Activated CD4-positive, alpha-beta T cell treated with anti-CD3 and anti-CD28 coated beads for 36 hours (primary cell): ENCODE data around the gene POMT1. TPM values are rescaled to one million over a fixed set of nuclear protein-coding genes. Genes with fewer than 3 reads are reported as not detected.

ENCODE experiments used
- ATAC-seq: fragments of 200-7000 bp; cut with Tn5 transposase; one replicate; pipeline ENCODE4 v1.10.0; 2021; ENCODE audit warnings: mild to moderate bottlenecking, moderate library complexity
- CTCF ChIA-PET: fragments of 350-600 bp; sonication (Branson Sonifier 250); formaldehyde crosslinking; loops from one replicate; lab custom pipeline; 2021; ENCODE audit warnings: antibody characterized with exemption; lab: Charles Lee
- POLR2A ChIA-PET: fragments of 350-600 bp; sonication (Branson Sonifier 250); formaldehyde crosslinking; loops from one replicate; lab custom pipeline; 2021; ENCODE audit warnings: antibody characterized with exemption, inconsistent platforms; lab: Charles Lee
- DNase-seq: peaks from one replicate; pipeline ENCODE4 v3.0.0-alpha.2; 2020
- H3K27ac Mint-ChIP-seq: one replicate; pipeline ENCODE4 v1.8.0; 2021; ENCODE audit warnings: mixed read lengths
- H3K27me3 Mint-ChIP-seq: one replicate; pipeline ENCODE4 v1.8.0; 2021; ENCODE audit warnings: mixed read lengths
- H3K36me3 Mint-ChIP-seq: one replicate; pipeline ENCODE4 v1.8.0; 2021; ENCODE audit warnings: low read depth, mixed read lengths
- H3K4me1 Mint-ChIP-seq: one replicate; pipeline ENCODE4 v1.8.0; 2021; ENCODE audit warnings: mixed read lengths
- H3K4me3 Mint-ChIP-seq: one replicate; pipeline ENCODE4 v1.8.0; 2021; ENCODE audit warnings: mild to moderate bottlenecking, moderate library complexity, mixed read lengths
- H3K9me3 Mint-ChIP-seq: one replicate; pipeline ENCODE4 v1.8.0; 2021; ENCODE audit warnings: low read depth, mixed read lengths
- intact Hi-C, 2 experiments: fragments of 100-400 bp; cut with DNase I in 1 of 2; cut with micrococcal nuclease in 1 of 2; formaldehyde crosslinking; loops; one replicate each; pipeline versions ENCODE4 v1.14.2 to v1.15.1; 2022 to 2024; cut with DNase I, micrococcal nuclease
- total RNA-seq, 2 experiments: library from RNA; stranded (reverse); gene quantifications; one replicate each; pipeline ENCODE4 v1.2.3, GENCODE V29; 2021

The POMT1 gene
- total RNA-seq, 2 experiments from 2014 or later: 28.2 to 30.7 TPM

DNA sequence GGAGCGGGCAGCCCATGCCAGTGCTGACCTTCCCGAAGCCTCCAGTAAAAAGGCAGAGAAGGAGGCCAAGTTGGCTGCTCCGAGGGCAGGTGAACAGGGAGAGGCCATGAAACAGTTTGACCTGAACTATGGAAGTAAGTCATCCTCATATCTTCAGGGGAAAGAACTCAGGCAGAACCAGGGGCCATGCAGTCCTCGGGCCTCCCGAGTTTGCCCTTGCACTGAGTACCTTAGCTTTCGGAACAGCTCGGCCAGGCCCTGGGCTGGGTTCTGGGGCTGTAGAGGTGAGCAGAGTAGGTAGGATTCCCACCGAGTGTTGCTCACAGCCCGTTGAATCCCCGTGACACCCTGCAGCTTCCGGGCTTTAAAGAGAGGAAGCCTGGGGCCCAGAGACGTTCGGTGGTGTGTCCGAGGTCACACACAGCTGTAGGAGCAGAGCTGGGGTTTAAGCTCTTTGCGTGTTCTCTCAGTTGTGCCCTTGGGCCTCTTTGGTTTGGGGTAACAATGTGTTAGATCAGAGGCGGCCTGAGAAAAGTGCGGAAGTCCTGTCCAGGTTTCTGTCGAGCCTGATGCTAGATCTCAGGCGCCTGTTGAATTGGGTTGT, 24.8 kb upstream of the POMT1 start:
- Mint-ChIP-seq H3K36me3 (peaks cover 58% of the 10 kb centered on the region), H3K4me3 (no peak overlapping the region), H3K9me3 (no peaks in the 10 kb centered on the region), H3K27ac (no peak overlapping the region), H3K4me1 (peaks cover 5% of the 10 kb centered on the region), H3K27me3 (no peaks in the 10 kb centered on the region)
- CTCF ChIA-PET: interaction anchor here (0.7 to 1.4 kb wide), 10 partner anchors 10 to 300 kb away, joined by 3 to 6 read pairs (median 4); no protein-coding TSS in a partner anchor
- no peak for ATAC-seq
- no peak for DNase-seq
- POLR2A ChIA-PET: no interaction called here
- intact Hi-C loops: loop anchor here in 1 of 2 experiments (1.0 to 5.0 kb wide), 3 partner anchors 83 to 128 kb away; partner anchors contain the start of gene PRRC2B

DNA sequence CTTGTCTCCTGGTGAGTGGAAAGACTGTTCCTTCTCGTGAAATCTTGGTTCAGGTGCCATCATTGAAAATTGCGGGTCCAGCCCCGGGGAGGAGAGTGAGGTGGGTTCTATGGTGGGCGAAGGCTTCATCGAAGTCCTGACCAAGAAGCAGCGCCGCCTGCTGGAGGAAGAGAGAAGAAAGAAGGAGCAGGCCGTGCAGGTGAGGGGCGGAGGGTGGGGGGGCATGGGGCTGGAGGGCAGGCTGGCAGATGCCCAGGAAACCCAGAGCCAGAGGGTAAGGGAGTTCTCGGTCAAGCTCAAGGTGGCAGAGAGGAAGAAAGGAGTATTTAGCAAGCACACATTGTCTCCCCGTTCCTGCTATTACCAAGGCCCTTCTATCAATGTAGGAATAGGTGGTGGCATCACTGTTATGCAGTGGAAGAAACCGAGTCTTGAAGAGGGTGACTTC, 24.3 kb upstream of the POMT1 start:
- H3K4me3 Mint-ChIP-seq: no peak overlapping the region
- no peaks in the 10 kb centered on the region for H3K27me3 Mint-ChIP-seq
- H3K4me1 Mint-ChIP-seq: peaks cover 5% of the 10 kb centered on the region
- intact Hi-C loops: loop anchor here in 1 of 2 experiments (1.0 to 5.0 kb wide), 3 partner anchors 84 to 128 kb away; partner anchors contain the start of gene PRRC2B
- ChIA-PET CTCF (interaction anchor here (0.7 to 1.4 kb wide), 7 partner anchors 11 to 301 kb away, joined by 3 to 6 read pairs (median 4); no protein-coding TSS in a partner anchor), POLR2A (no interaction called here)
- peaks cover 56% of the 10 kb centered on the region for H3K36me3 Mint-ChIP-seq
- H3K27ac Mint-ChIP-seq: no peak overlapping the region
- H3K9me3 Mint-ChIP-seq: no peaks in the 10 kb centered on the region
- ATAC-seq (peak; percentile 64), DNase-seq (peak; percentile 78)

DNA sequence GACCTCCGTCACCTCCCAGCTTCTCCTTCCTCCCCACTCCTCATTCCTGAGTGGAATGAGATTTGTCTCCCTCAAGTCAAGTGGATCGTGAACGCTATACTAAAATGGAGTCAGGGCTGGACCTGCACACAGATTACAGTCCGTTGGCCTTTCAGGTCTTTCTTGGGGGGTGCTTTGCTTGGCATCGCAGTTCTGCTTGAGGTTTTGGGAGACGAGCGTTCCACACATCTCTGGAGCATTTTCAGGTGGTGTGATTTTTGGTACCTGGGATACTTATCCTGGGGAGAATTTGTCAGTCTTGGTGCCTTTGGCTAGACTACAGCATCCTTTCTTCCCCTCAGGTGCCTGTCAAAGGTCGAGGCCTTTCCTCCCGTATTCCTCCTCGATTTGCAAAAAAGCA, 23.8 kb upstream of the POMT1 start:
- no peak for ATAC-seq

DNA sequence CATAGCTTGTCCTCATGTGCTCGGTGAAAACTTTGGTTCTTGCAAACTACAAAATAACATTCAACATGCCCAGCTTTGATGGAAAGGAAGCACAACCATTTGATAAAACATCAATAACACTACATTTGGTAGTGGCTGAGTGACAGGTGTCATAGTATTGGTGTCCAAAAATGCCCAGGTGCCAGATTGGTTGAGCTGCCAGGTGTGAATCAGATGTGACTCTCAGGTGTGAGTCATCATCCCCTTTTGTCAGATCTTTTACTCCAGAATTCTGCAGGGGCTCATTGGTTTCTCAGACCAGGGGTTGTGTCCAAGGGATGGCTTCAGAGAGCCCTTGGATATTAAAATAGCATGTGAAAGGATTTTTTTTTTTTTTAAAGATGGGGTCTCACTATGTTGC, 22.5 kb upstream of the POMT1 start:
- peaks cover 56% of the 10 kb centered on the region for H3K36me3 Mint-ChIP-seq

More for the DNA sequence above, 23.8 kb upstream of the POMT1 start:
- intact Hi-C loops: loop anchor here in 1 of 2 experiments (1.0 to 5.0 kb wide), 3 partner anchors 84 to 129 kb away; partner anchors contain the start of gene PRRC2B
- Mint-ChIP-seq H3K36me3 (peaks cover 52% of the 10 kb centered on the region), H3K27ac (no peak overlapping the region), H3K27me3 (no peaks in the 10 kb centered on the region), H3K4me1 (peaks cover 5% of the 10 kb centered on the region), H3K4me3 (no peak overlapping the region), H3K9me3 (no peaks in the 10 kb centered on the region)
- ChIA-PET POLR2A (no interaction called here), CTCF (interaction anchor here (0.7 to 1.4 kb wide), 5 partner anchors 13 to 129 kb away, joined by 3 to 4 read pairs (median 3); no protein-coding TSS in a partner anchor)
- no peak for DNase-seq

DNA sequence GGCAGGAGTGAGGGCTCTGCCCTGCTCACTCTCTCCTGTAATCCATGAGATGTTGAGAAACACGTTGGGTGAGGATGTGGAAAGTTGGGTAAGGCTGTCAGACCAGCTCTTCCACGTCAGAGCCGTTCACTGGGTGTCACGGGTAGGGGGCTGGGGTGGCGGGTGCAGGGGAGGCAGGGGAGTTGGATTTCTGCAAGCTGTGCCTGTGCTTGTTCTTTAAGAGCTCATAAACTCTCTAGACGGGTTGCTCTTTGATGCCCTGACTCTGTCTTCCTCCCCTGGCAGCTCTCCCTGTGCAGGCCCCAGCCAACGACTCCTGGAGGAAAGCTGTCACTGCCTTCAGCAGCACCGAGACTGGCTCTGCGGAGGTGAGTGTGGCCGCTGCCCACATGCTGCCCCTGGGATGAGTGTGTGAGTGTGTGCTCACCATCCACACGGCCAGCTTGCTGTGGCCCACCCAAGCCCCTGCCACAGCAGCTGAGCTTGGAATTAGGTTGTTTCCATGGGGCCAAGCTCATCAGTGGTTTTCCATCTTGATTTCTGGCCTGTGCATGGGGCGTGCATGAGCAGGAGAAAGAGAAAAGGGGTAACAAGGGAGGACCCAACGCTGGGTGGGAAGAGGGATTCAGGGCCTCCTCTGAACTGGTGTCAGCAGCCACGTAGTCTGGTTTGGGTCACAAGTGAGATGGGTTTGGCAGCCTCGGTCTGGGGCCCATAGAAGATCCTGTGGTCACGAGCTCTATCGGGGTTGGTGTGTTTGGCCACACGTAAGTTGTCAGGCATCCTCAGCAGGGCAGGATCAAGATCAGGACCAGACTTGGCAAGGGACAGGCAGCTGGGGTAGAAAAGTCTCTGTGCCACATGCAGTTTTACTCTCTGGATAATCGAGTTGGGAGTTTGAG, 21.0 kb upstream of the POMT1 start:
- H3K27ac Mint-ChIP-seq: peak overlapping the region; percentile 31
- CTCF ChIA-PET: interaction anchor here (0.6 to 0.9 kb wide), 2 partner anchors 130 to 369 kb away, joined by 3 to 4 read pairs; no protein-coding TSS in a partner anchor
- H3K36me3 Mint-ChIP-seq: peaks cover 62% of the 10 kb centered on the region
- H3K4me3 Mint-ChIP-seq: no peak overlapping the region
- POLR2A ChIA-PET: interaction anchor here (0.6 kb wide), 1 partner anchor 90 kb away, joined by 3 read pairs; no protein-coding TSS in a partner anchor
- intact Hi-C loops: loop anchor here in 1 of 2 experiments (5.0 kb wide), 1 partner anchor 129 kb away; no protein-coding TSS in a partner anchor
- ATAC-seq (no peak), DNase-seq (no peak)
- H3K27me3 Mint-ChIP-seq: no peaks in the 10 kb centered on the region
- H3K9me3 Mint-ChIP-seq: no peaks in the 10 kb centered on the region
- peaks cover 5% of the 10 kb centered on the region for H3K4me1 Mint-ChIP-seq

More for the DNA sequence above, 22.5 kb upstream of the POMT1 start:
- peak; percentile 67 for ATAC-seq
- CTCF ChIA-PET: interaction anchor here (0.6 to 1.8 kb wide), 8 partner anchors 16 to 301 kb away, joined by 3 to 5 read pairs (median 4); no protein-coding TSS in a partner anchor
- DNase-seq: peak; percentile 32
- H3K4me3 Mint-ChIP-seq: no peak overlapping the region
- peaks cover 5% of the 10 kb centered on the region for H3K4me1 Mint-ChIP-seq
- no peaks in the 10 kb centered on the region for H3K27me3 Mint-ChIP-seq
- peak overlapping the region; percentile 42 for H3K27ac Mint-ChIP-seq
- POLR2A ChIA-PET: no interaction called here
- no peaks in the 10 kb centered on the region for H3K9me3 Mint-ChIP-seq
- intact Hi-C loops: loop anchor here in 1 of 2 experiments (5.0 kb wide), 1 partner anchor 128 kb away; no protein-coding TSS in a partner anchor

DNA sequence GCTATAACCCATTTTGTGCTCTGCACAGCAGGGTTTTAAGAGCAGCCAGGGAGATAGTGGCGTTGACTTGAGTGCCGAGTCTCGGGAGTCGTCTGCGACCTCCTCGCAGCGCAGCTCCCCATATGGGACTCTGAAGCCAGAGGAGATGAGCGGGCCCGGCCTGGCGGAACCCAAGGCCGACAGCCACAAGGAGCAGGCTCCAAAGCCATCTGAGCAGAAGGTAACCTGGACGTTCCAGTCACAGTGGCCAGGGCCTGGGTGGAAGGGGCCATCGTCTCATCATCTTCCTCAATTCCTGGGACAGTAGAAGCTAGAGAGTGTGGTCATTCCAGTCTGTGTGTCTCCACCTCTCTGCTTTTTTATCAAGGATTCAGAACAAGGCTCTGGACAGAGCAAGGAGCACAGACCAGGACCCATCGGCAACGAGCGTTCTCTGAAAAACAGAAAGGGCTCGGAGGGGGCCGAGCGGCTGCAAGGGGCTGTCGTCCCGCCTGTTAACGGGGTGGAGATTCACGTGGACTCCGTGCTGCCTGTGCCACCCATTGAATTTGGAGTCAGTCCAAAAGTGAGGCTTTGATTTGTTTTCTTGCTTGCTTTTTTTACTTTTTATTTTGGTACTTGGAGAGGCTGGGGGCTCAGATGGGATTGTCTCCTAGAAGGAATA, 20.2 kb upstream of the POMT1 start:
- no peaks in the 10 kb centered on the region for H3K27me3 Mint-ChIP-seq
- peaks cover 66% of the 10 kb centered on the region for H3K36me3 Mint-ChIP-seq
- no peak for ATAC-seq
- peaks cover 5% of the 10 kb centered on the region for H3K4me1 Mint-ChIP-seq
- DNase-seq: no peak
- ChIA-PET CTCF (interaction anchor here (0.5 kb wide), 1 partner anchor 133 kb away, joined by 3 read pairs; no protein-coding TSS in a partner anchor), POLR2A (no interaction called here)
- H3K4me3 Mint-ChIP-seq: no peak overlapping the region
- no peak overlapping the region for H3K27ac Mint-ChIP-seq
- H3K9me3 Mint-ChIP-seq: no peaks in the 10 kb centered on the region
- intact Hi-C loops: loop anchor here in 1 of 2 experiments (5.0 kb wide), 1 partner anchor 130 kb away; no protein-coding TSS in a partner anchor

DNA sequence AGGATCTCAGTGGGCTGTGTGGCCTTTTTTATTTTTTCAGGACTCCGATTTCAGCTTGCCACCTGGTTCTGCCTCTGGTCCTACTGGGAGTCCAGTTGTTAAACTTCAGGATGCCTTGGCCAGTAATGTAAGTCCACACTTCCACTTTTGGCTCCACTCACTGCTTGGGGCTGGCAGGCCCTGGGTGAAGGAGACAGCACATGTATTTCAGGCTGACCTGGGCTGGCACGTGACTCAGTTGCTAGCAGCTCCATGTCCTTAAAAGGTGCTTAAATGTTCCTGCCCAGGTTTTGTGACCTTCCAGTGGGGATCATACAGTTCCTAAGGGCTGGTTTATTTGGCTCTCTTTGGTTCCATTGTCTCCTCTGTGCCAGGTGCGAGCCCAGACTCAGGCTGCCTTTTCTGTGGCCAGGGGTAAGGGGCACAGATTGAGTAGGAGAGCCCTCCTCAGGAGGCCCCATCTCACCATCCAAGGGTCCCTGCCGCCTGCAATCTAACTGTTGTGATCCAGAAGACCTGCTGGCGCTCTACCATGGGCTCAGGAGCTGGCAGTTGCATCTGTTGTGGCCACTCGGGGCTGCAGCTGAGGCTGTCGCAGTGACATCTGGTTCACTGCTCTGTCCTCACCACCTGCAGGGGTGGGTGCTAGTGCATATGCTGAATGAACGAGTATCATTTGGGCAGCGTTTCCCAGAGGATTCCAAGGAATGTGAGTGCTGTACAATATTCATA, 19.2 kb upstream of the POMT1 start:
- Mint-ChIP-seq H3K27me3 (no peaks in the 10 kb centered on the region), H3K4me3 (no peak overlapping the region), H3K27ac (no peak overlapping the region), H3K36me3 (peaks cover 64% of the 10 kb centered on the region), H3K9me3 (no peaks in the 10 kb centered on the region), H3K4me1 (peaks cover 5% of the 10 kb centered on the region)
- intact Hi-C loops: loop anchor here in 1 of 2 experiments (5.0 kb wide), 1 partner anchor 131 kb away; no protein-coding TSS in a partner anchor
- CTCF ChIA-PET: no interaction called here
- no peak for ATAC-seq
- no peak for DNase-seq
- POLR2A ChIA-PET: no interaction called here

DNA sequence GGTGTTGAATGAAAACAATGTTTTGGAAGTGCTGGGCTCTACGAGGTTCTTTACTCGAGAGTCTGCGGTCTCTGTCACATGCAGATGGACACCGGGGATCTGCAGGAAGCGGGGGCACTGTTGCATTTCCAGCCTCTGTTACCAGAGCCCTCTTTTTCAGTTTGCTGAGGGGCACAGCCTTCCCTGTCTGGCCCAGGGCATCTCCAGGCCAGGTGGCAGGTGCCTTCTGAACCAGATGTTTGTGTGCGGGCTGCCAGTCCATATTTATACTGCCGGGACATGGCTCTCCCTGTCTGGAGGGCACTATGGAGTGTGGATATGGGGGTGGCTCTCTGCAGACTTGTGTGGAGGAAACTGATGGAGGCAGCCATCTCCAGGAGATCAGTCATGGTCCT, 18.7 kb upstream of the POMT1 start:
- intact Hi-C loops: loop anchor here in 1 of 2 experiments (5.0 kb wide), 1 partner anchor 132 kb away; no protein-coding TSS in a partner anchor
- no peaks in the 10 kb centered on the region for H3K27me3 Mint-ChIP-seq
- ChIA-PET CTCF (no interaction called here), POLR2A (no interaction called here)
- no peaks in the 10 kb centered on the region for H3K9me3 Mint-ChIP-seq
- peaks cover 66% of the 10 kb centered on the region for H3K36me3 Mint-ChIP-seq
- H3K4me3 Mint-ChIP-seq: no peak overlapping the region
- DNase-seq (no peak), ATAC-seq (no peak)
- H3K4me1 Mint-ChIP-seq: peaks cover 5% of the 10 kb centered on the region
- H3K27ac Mint-ChIP-seq: no peak overlapping the region

DNA sequence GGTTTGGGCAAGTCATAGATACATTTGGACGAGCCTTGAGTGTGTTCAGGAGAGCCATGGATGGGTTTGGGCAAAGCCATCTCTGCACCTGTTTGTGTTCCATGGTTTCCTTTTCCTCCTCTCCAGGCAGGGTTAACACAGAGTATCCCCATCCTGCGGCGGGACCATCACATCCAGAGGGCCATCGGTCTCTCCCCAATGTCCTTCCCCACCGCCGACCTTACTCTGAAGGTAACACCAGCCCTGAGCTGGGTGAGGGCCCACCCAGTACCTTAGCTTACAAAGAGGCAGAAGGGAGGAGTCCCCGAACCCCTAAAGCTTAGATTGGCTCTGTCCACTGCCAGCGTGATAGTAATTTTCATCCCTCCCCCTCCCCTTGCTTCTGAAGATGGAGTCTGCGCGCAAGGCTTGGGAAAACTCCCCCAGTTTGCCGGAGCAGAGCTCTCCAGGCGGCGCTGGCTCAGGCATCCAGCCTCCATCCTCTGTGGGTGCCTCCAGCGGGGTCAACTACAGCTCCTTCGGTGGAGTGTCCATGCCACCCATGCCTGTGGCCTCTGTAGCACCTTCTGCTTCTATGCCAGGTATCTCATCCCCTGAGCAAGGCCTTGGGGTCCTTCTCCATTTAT, 18.0 kb upstream of the POMT1 start:
- Mint-ChIP-seq H3K36me3 (peaks cover 65% of the 10 kb centered on the region), H3K27ac (no peak overlapping the region), H3K4me1 (peaks cover 5% of the 10 kb centered on the region), H3K27me3 (no peaks in the 10 kb centered on the region), H3K4me3 (no peak overlapping the region), H3K9me3 (no peaks in the 10 kb centered on the region)
- intact Hi-C loops: loop anchor here in 1 of 2 experiments (5.0 kb wide), 1 partner anchor 132 kb away; no protein-coding TSS in a partner anchor
- no peak for DNase-seq
- no peak for ATAC-seq
- ChIA-PET POLR2A (interaction anchor here (0.7 kb wide), 1 partner anchor 14 kb away, joined by 3 read pairs; no protein-coding TSS in a partner anchor), CTCF (interaction anchor here (0.7 kb wide), 1 partner anchor 53 kb away, joined by 3 read pairs; no protein-coding TSS in a partner anchor)
